ENCODE results near the gene HAL.

Gene HAL

DNA sequence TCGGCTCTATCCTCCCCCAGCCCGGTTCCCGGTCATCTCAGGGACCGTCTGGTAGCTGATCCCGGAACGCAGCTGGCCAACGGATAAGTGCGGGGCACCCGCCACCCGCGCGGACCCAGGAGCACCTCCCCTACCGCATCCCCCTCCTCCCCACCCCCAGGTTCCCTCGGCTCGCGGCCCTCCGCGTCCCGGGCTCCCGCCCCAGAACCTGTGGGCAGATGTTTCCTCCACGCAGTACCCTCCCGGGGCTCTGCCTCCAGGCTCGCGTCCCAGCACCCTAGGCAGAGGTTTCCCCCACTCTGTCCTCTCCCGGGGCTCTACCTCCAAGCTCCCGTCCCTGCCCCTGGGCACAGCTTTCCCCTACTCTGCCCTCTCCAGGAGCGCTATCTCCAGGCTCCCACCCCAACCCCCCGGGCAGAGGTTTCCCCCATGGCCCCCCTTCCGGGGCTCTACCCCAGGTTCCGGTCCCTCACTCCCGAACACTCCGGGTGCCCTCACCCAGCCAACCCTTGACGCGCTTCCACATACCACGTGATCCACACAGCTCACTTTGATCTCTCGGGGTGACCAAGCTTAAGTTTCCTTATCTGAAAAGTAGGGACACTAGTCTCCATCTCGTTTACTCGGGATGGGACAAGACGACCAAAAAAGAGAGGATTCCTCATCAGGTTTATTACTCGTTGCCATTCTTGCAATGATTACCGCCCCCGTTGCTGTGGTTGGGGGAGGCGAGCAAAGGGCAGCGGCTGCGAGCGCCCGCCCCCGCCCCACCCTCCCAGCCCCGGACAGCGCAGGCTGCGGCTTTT, 53.4 kb downstream of the HAL start, which contains the start of gene CCDC38:
Gene CCDC38, minus strand, starts transcription at position 91 of the 806 bp plus-strand sequence. CDS start 6,105 bp downstream, outside the sequence.
- CTCF ChIA-PET, result interaction anchor here (1.0 to 5.3 kb wide), 8 partner anchors 10 to 574 kb away, joined by 3 to 37 read pairs (median 4); no protein-coding TSS in a partner anchor
- POLR2A ChIA-PET, result no interaction called here
- DNase-seq (ENCODE audit: low read depth, low spot score), result no peak
- TF ChIP-seq, protein P1, sequence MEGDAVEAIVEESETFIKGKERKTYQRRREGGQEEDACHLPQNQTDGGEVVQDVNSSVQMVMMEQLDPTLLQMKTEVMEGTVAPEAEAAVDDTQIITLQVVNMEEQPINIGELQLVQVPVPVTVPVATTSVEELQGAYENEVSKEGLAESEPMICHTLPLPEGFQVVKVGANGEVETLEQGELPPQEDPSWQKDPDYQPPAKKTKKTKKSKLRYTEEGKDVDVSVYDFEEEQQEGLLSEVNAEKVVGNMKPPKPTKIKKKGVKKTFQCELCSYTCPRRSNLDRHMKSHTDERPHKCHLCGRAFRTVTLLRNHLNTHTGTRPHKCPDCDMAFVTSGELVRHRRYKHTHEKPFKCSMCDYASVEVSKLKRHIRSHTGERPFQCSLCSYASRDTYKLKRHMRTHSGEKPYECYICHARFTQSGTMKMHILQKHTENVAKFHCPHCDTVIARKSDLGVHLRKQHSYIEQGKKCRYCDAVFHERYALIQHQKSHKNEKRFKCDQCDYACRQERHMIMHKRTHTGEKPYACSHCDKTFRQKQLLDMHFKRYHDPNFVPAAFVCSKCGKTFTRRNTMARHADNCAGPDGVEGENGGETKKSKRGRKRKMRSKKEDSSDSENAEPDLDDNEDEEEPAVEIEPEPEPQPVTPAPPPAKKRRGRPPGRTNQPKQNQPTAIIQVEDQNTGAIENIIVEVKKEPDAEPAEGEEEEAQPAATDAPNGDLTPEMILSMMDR (IDR thresholded peaks at IDR 0.05; ENCODE audit: insufficient read depth, low read length, missing control alignments), result no peak
- peak within 1 kb of the TSS; percentile 71 for H3K4me3 ChIP-seq (ENCODE audit: low read depth, low read length)

DNA sequence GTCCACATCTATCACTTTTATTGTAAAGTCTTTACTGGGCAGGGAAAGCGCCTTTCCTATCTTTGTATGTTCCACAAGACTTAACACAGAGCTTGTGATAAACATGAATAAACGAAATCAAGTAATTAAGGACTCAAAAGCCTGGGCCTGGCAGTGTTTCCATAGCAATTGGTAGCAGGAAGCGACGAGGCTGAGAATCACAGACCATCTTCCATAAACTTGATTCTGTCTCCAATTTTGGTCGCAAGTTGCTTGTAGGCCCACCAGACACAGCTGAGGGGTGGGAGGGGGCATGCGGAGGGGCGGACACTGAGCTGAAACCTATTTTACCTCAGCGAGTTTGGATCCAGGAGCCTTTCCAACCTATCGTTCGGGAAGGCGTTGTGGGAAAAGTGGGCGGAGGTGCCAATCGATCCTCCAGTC, 54.0 kb downstream of the HAL start:
- DNase-seq (ENCODE audit: low read depth, low spot score), result no peak
- peak overlapping the region; percentile 71 for H3K4me3 ChIP-seq (ENCODE audit: low read depth, low read length)
- CTCF ChIA-PET, result interaction anchor here (0.8 to 5.3 kb wide), 8 partner anchors 9 to 574 kb away, joined by 3 to 37 read pairs (median 3); no protein-coding TSS in a partner anchor
- POLR2A ChIA-PET, result no interaction called here
- TF ChIP-seq, protein P1 (IDR thresholded peaks at IDR 0.05; ENCODE audit: insufficient read depth, low read length, missing control alignments), result no peak

DNA sequence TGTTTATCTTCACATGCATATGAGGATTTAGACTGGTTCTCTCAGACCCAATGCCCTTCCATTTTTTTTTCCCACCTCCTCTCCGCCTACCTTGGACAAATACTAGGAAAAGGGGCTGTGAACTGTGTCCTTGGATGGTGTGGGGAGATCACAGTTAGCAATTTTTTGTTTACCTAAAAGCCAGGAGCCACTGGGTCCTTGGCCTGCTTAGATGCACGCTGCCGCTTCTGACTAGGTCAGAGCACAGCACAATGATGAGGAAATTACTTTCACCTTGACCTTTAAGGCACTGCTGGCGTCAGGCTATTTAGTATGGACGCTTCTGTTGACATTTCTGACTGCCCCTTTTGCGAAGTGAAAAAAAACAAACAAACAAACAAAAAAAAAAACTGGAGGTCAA, 55.6 kb downstream of the HAL start:
- CTCF ChIA-PET, result interaction anchor here (0.7 to 5.3 kb wide), 2 partner anchors 22 to 56 kb away, joined by 3 to 37 read pairs; partner anchors contain the start of gene HAL
- POLR2A ChIA-PET, result no interaction called here
- TF ChIP-seq, protein P1 (IDR thresholded peaks at IDR 0.05; ENCODE audit: insufficient read depth, low read length, missing control alignments), result no peak
- no peak for DNase-seq (ENCODE audit: low read depth, low spot score)
- no peak overlapping the region for H3K4me3 ChIP-seq (ENCODE audit: low read depth, low read length)

All from AG04449 (cell line).